Osteocyte (in vitro differentiated cells): ENCODE data around the gene PLBD2. TPM values are rescaled to one million over a fixed set of nuclear protein-coding genes. Genes with fewer than 3 reads are reported as not detected.

Experiments
- DNase-seq: peaks from one replicate; pipeline ENCODE4 v3.0.0; 2021; ENCODE audit warnings: mixed read lengths; ENCODE audit not compliant: unreplicated experiment; ENCODE audit errors: extremely low spot score
- H3K27ac Mint-ChIP-seq: one replicate; pipeline ENCODE4 v1.8.0; 2021; ENCODE audit warnings: mild to moderate bottlenecking, mixed read lengths; ENCODE audit not compliant: unreplicated experiment
- H3K27me3 Mint-ChIP-seq: one replicate; pipeline ENCODE4 v1.8.0; 2021; ENCODE audit warnings: mixed read lengths; ENCODE audit not compliant: unreplicated experiment
- H3K36me3 Mint-ChIP-seq: one replicate; pipeline ENCODE4 v1.8.0; 2021; ENCODE audit warnings: mixed read lengths; ENCODE audit not compliant: unreplicated experiment
- H3K4me1 Mint-ChIP-seq: one replicate; pipeline ENCODE4 v1.8.0; 2021; ENCODE audit warnings: mixed read lengths; ENCODE audit not compliant: unreplicated experiment
- H3K4me3 Mint-ChIP-seq: one replicate; pipeline ENCODE4 v1.8.0; 2021; ENCODE audit warnings: mild to moderate bottlenecking, moderate library complexity, mixed read lengths; ENCODE audit not compliant: unreplicated experiment
- H3K9me3 Mint-ChIP-seq: one replicate; pipeline ENCODE4 v1.8.0; 2021; ENCODE audit warnings: mixed read lengths; ENCODE audit not compliant: unreplicated experiment
- total RNA-seq: library from RNA; stranded (reverse); gene quantifications from 2 replicates; pipeline ENCODE4 v1.2.1, GENCODE V29; 2021
- TF ChIP-seq, protein P1 (sequence below): fragments of 200-600 bp; sonication (generic); IDR thresholded peaks from 2 replicates; pipeline ENCODE4 v1.5.0; 2021; ENCODE audit warnings: antibody characterized with exemption, mild to moderate bottlenecking, moderate library complexity

The PLBD2 gene
- total RNA-seq, 1 donor from 2014 or later, result 103 TPM

DNA sequence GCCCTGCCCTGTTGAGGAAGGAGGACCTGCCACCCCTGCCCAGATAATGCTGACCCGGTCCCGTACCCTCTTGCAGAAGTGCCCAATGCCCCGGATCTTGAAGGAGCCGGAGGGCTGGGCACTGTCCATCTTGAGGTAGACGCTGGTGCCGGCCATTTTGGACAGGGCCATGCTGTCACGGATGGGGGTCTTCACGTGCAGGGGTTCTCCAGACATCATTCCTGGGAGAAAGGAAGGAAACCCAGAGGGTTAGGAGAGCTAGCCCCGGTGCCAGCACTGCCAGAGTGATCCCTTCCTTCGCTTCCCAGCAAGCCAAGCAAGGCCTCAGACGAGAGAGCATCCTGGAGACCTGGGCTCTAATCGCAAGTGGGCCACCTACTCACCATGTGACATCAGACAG, 41.1 kb downstream of the PLBD2 start:
- H3K4me1 Mint-ChIP-seq, result no peaks in the 10 kb centered on the region
- no peaks in the 10 kb centered on the region for H3K9me3 Mint-ChIP-seq
- no peak for DNase-seq
- no peaks in the 10 kb centered on the region for H3K36me3 Mint-ChIP-seq
- no peak overlapping the region for H3K4me3 Mint-ChIP-seq
- peaks cover 7% of the 10 kb centered on the region for H3K27me3 Mint-ChIP-seq
- TF ChIP-seq, protein P1, sequence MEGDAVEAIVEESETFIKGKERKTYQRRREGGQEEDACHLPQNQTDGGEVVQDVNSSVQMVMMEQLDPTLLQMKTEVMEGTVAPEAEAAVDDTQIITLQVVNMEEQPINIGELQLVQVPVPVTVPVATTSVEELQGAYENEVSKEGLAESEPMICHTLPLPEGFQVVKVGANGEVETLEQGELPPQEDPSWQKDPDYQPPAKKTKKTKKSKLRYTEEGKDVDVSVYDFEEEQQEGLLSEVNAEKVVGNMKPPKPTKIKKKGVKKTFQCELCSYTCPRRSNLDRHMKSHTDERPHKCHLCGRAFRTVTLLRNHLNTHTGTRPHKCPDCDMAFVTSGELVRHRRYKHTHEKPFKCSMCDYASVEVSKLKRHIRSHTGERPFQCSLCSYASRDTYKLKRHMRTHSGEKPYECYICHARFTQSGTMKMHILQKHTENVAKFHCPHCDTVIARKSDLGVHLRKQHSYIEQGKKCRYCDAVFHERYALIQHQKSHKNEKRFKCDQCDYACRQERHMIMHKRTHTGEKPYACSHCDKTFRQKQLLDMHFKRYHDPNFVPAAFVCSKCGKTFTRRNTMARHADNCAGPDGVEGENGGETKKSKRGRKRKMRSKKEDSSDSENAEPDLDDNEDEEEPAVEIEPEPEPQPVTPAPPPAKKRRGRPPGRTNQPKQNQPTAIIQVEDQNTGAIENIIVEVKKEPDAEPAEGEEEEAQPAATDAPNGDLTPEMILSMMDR, result no peak
- H3K27ac Mint-ChIP-seq, result no peak overlapping the region

DNA sequence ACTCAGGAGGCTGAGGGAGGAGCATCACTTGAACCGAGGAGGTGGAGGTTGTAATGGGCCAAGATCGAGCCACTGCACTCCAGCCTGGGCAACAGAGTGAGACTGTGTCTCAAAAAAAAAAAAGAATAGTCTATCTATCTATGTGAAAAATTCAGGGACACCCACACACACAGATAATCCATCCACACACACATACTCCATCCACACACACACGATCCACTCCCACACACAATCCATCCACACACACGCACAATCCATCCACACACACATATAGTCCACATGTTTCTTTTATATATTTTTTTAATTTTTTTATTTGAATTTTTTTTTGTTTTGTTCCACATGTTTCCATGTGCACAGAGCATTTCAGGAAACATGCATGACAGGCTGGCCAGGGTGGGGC, 42.0 kb downstream of the PLBD2 start:
- Mint-ChIP-seq H3K27ac (no peak overlapping the region), H3K27me3 (peaks cover 9% of the 10 kb centered on the region), H3K36me3 (no peaks in the 10 kb centered on the region), H3K4me1 (no peaks in the 10 kb centered on the region), H3K9me3 (no peaks in the 10 kb centered on the region), H3K4me3 (no peak overlapping the region)
- no peak for DNase-seq
- TF ChIP-seq, protein P1, result no peak

DNA sequence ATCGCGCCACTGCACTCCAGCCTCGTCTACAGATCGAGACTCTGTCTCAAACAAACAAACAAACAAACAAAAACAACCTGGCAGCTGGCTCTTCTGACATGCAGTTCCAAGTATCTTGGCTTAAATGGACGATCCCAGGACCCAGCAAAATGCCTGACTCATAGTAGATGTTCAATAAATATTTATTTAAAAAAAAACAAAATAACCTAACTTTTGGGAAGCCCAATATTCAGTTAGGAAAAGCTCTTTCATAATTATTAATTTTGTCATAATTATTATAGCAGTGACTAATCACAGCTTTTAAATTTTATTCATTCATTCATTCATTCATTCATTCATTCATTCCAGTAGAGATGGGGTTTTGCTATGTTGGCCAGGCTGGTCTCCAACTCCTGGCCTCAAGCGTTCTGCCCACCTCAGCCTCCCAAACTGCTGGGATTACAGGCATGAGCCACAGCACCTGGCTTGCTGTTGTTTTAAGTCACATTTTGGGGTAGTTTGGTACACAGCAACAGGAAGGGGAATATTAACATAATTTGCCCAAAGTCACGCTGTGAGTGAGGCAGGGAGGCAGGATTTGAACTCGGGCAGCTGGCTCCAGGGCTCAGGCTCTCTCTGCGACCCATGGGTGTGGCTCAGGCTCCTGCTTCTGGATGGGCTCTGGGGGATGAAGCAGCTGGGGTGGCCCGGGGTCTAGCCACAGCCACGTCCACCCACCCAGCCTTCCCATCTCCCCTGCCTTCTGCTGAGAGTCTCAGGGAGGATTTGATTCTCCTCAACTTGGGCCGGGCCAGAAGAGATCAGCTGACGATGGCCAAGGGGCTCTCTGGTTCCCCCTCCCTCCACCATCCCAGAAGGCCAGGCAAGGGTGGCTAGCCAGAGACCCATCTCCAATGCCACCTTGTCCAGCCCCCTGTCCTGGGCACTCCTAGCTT, 42.9 kb downstream of the PLBD2 start:
- Mint-ChIP-seq H3K4me3 (no peak overlapping the region), H3K9me3 (no peaks in the 10 kb centered on the region), H3K27me3 (peaks cover 9% of the 10 kb centered on the region), H3K36me3 (no peaks in the 10 kb centered on the region), H3K27ac (no peak overlapping the region), H3K4me1 (no peaks in the 10 kb centered on the region)
- no peak for DNase-seq
- TF ChIP-seq, protein P1, result no peak

DNA sequence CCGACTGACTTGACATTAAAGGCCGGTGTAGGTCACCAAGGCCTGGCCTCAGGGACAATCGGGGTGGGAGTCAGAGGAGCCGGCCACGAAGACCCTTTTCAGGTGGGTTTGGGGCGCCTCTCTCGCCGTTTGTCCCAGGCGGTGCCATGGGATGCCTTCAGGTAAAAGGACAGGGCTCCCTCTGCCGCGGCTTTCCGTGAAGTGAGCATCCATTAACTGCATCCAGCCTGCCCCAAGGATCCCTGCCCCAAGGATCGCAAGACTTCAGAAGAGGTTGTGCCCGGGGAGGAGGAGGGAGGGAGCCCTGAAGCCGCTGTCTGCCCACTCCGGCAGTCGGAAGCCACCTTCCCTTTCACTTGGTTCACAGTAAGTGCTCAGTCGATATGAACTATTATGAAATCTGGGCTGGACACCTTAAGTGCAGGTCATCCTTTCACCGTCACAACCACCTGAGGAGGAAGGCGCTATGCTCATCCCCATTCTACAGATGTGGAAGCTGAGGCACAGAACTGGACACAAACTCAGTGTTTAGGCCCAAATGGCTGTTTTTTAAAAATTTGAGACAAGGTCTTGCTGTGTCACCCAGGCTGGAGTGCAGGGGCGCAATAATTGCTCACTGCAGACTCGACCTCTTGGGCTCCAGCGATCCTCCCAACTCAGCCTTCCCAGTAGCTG, 44.3 kb downstream of the PLBD2 start:
- Mint-ChIP-seq H3K4me1 (no peaks in the 10 kb centered on the region), H3K4me3 (no peak overlapping the region), H3K9me3 (no peaks in the 10 kb centered on the region), H3K27me3 (peaks cover 6% of the 10 kb centered on the region), H3K36me3 (no peaks in the 10 kb centered on the region), H3K27ac (no peak overlapping the region)
- TF ChIP-seq, protein P1, result no peak
- no peak for DNase-seq
